Measurements from ENCODE around the gene TNFRSF18.

DNA sequence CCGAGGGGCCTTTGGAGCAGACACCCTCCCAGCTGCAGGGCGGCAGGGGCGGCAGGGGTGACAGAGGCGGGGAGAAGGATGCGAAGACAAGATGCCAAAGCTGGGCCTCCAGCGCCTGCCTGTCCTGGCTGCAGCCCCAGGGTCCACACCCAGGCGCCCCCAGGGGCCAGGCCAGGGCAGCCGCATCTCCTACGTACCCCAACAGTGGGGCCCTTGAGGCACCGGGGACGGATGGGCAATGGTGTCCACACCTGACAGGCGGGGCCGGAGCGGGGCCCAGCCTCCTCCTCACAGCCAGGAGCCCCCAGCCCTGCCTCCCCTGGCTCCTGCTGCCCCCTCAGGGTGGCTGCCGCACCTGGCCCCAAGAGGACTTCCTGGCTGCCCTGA is 32.8 kb upstream of the TNFRSF18 start:
- TF ChIP-seq, protein P1, sequence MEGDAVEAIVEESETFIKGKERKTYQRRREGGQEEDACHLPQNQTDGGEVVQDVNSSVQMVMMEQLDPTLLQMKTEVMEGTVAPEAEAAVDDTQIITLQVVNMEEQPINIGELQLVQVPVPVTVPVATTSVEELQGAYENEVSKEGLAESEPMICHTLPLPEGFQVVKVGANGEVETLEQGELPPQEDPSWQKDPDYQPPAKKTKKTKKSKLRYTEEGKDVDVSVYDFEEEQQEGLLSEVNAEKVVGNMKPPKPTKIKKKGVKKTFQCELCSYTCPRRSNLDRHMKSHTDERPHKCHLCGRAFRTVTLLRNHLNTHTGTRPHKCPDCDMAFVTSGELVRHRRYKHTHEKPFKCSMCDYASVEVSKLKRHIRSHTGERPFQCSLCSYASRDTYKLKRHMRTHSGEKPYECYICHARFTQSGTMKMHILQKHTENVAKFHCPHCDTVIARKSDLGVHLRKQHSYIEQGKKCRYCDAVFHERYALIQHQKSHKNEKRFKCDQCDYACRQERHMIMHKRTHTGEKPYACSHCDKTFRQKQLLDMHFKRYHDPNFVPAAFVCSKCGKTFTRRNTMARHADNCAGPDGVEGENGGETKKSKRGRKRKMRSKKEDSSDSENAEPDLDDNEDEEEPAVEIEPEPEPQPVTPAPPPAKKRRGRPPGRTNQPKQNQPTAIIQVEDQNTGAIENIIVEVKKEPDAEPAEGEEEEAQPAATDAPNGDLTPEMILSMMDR (IDR thresholded peaks at IDR 0.05) = no peak
- TF ChIP-seq POLR2A (IDR thresholded peaks at IDR 0.05) = no peak

Data from thyroid gland (tissue), 4 donors.